ENCODE data around the gene PBX4.

Gene PBX4

GRCh38 chr19:19562665-19563347, 55.7 kb downstream of the PBX4 start:
- no peak for TF ChIP-seq ZFX (IDR thresholded peaks at IDR 0.05; ENCODE audit: borderline replicate concordance)
- TF ChIP-seq CTCF (IDR thresholded peaks at IDR 0.05): no peak

DNA sequence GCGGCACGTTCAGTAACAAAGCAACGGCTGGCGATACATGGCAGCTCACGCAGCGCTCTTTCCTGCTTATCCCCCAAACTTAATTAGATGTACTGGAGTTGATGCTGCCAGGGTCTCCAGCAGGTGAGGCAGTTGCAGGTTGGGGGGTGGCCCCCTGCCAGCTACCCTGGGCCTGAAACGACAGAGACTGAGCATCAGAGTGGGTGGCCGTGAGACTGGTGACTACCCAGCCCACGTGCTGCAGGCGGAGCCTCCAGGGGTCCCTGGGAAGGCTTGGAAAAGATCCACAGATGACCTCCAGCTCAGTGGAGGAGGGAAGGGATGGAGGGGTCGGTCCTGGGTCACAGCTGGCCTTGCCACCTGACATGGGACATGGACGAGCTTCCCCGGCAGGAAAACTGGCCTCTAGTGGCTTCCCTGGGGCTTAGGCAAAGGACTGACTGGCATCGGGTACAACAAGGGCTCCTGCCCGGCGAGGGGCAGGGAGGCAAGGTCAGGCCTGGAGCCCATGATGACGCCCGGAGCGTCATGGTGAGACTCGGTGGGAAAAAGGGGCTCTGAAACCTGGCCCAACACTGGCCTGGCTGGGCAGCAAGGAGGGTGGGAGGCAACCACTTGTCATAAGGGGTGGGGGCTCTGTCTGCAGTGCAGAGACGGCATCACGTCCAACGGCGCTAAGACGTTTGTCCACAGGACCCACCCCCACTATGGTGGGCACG, 56.4 kb downstream of the PBX4 start:
- no peak overlapping the region for H3K27ac ChIP-seq
- TF ChIP-seq CTCF (IDR thresholded peaks at IDR 0.05) (no peak), ZFX (IDR thresholded peaks at IDR 0.05; ENCODE audit: borderline replicate concordance) (no peak)

More at GRCh38 chr19:19562665-19563347, 55.7 kb downstream of the PBX4 start:
- H3K27ac ChIP-seq: no peak overlapping the region

DNA sequence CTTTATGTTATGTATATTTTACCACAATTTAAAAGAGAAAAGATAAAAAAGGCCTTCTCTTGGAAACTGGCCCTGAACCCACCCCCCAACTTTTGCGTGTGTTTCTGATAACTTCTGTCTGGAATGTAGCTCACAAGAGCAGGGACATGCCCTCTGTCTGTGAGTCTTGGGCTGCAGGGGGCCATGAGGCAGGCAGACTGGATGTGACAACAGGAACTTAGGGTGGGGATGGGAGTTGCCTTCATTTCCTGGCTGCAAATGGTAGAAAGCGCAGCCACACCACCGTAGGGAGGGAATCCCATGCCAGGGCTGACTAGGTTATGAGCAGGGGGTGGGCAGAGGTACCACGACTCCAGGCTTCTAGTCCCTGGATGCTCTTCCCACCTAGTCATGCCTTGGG, 58.6 kb downstream of the PBX4 start:
- TF ChIP-seq CTCF (IDR thresholded peaks at IDR 0.05) (no peak), ZFX (IDR thresholded peaks at IDR 0.05; ENCODE audit: borderline replicate concordance) (no peak)
- H3K27ac ChIP-seq: no peak overlapping the region

- TF ChIP-seq ZFX (IDR thresholded peaks at IDR 0.05; ENCODE audit: borderline replicate concordance): no peak
- TF ChIP-seq CTCF (IDR thresholded peaks at IDR 0.05): no peak
Measured at GRCh38 chr19:19558636-19559035, 59.9 kb downstream of the PBX4 start.

GRCh38 chr19:19558055-19558454, 60.4 kb downstream of the PBX4 start:
- no peak overlapping the region for H3K27ac ChIP-seq
- no peak for TF ChIP-seq CTCF (IDR thresholded peaks at IDR 0.05)
- no peak for TF ChIP-seq ZFX (IDR thresholded peaks at IDR 0.05; ENCODE audit: borderline replicate concordance)

More at GRCh38 chr19:19558636-19559035, 59.9 kb downstream of the PBX4 start:
- H3K27ac ChIP-seq: no peak overlapping the region

DNA sequence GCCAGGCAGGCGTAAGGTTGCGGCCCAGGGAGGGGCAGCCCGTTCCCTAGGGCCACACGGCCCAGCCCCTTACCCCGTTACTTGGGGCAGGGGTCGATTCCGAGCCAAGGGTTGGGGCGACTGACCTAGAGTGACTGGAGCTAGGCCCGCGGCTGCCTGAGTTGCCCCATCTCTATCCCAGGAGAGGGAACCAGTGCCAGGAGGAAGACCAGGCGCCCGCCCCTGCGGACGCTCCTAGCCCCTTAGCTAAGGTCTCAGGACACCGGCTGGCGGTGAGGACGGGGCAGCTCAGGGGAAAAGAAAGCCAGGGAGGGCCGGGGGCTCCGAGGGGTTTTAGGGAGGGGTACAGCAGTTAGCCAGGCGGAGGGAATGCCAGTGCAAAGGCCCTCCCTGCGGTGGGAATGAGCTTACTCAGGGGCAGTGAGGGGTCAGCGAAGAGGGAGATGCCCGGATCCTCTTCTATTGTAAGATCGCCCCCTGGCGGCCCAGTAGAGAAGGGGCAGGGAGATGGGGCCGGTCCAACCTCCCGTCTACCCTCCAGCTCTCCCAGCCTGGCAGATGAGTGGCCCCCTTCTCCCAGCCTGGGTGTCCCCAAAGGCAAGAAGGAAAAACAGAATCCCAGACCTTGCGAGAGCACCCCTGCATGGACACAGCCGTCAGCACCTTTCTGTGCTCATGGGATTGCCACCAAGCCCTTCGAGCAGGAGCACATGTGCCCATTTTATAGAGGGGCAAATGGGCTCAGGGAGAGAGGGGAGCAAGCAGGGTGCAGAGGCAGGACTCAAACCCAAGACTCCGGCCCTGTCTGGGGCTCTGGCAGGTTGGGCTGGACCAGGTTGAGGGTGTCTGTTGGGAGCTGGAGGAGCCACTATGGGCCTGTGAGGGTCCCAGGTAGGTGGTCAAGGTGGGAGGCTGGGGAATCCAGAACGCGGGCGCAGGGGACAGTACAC, 64.1 kb downstream of the PBX4 start:
- no peak for TF ChIP-seq ZFX (IDR thresholded peaks at IDR 0.05; ENCODE audit: borderline replicate concordance)
- peak; percentile 88 for TF ChIP-seq CTCF (IDR thresholded peaks at IDR 0.05)
- no peak overlapping the region for H3K27ac ChIP-seq
